Measurements from ENCODE around the gene CARMIL1.

Gene CARMIL1

DNA sequence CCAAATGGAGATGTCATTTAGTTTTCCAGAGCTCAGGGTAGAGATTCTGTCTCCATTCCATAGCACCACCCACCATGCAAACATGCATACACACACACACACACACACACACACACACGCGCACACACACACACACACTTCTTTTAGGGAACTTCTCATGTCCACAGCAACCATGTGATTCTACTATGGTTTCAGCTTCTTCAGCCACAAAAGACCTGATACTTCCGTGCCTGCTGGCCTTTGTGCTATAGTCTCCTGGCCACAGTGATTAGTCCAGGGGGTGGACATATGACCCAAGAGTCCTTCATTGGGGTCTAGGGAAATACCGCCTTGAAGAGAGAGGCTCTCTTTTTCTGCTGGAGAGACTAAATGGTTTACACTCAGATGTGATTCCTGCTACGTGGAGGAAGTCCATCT lies 53.5 kb downstream of the CARMIL1 start:
- TF ChIP-seq CTCF (IDR thresholded peaks at IDR 0.05; ENCODE audit: low read depth, low read length): no peak
- TF ChIP-seq EZH2phosphoT487 (IDR thresholded peaks at IDR 0.05; ENCODE audit: low read depth): no peak
- no peak overlapping the region for H2AFZ ChIP-seq (ENCODE audit: low read depth, low read length)
- H3K4me3 ChIP-seq (ENCODE audit: low read length): no peak overlapping the region
- no peak overlapping the region for H3K9ac ChIP-seq (ENCODE audit: low read length)
- H4K20me1 ChIP-seq (ENCODE audit: insufficient read depth, low read length): no peaks in the 10 kb centered on the region
- H3K27me3 ChIP-seq (ENCODE audit: low read depth, low read length): peaks cover 6% of the 10 kb centered on the region
- H3K4me2 ChIP-seq (ENCODE audit: low read length): no peak overlapping the region
- H3K79me2 ChIP-seq (ENCODE audit: low read length): no peaks in the 10 kb centered on the region
- no peaks in the 10 kb centered on the region for H3K4me1 ChIP-seq (ENCODE audit: low read length)
- H3K27ac ChIP-seq (ENCODE audit: low read length): no peak overlapping the region
- no peaks in the 10 kb centered on the region for H3K36me3 ChIP-seq (replicated peaks; ENCODE audit: low read depth, low read length)
- H3K9me3 ChIP-seq (ENCODE audit: insufficient read depth, low read length): no peaks in the 10 kb centered on the region

GRCh38 chr6:25333471-25333870 lies 54.3 kb downstream of the CARMIL1 start:
- H3K4me2 ChIP-seq (ENCODE audit: low read length): no peak overlapping the region
- no peaks in the 10 kb centered on the region for H3K79me2 ChIP-seq (ENCODE audit: low read length)
- H3K27ac ChIP-seq (ENCODE audit: low read length): no peak overlapping the region
- no peaks in the 10 kb centered on the region for H4K20me1 ChIP-seq (ENCODE audit: insufficient read depth, low read length)
- H2AFZ ChIP-seq (ENCODE audit: low read depth, low read length): no peak overlapping the region
- no peaks in the 10 kb centered on the region for H3K4me1 ChIP-seq (ENCODE audit: low read length)
- no peak overlapping the region for H3K9ac ChIP-seq (ENCODE audit: low read length)
- peaks cover 3% of the 10 kb centered on the region for H3K27me3 ChIP-seq (ENCODE audit: low read depth, low read length)
- no peak overlapping the region for H3K4me3 ChIP-seq (ENCODE audit: low read length)
- TF ChIP-seq CTCF (IDR thresholded peaks at IDR 0.05; ENCODE audit: low read depth, low read length) (no peak), EZH2phosphoT487 (IDR thresholded peaks at IDR 0.05; ENCODE audit: low read depth) (no peak)
- H3K36me3 ChIP-seq (replicated peaks; ENCODE audit: low read depth, low read length): no peaks in the 10 kb centered on the region
- no peaks in the 10 kb centered on the region for H3K9me3 ChIP-seq (ENCODE audit: insufficient read depth, low read length)

GRCh38 chr6:25334793-25335192 lies 55.6 kb downstream of the CARMIL1 start:
- Histone ChIP-seq H2AFZ (ENCODE audit: low read depth, low read length) (no peak overlapping the region), H3K4me1 (ENCODE audit: low read length) (no peaks in the 10 kb centered on the region), H3K4me3 (ENCODE audit: low read length) (no peak overlapping the region), H3K36me3 (replicated peaks; ENCODE audit: low read depth, low read length) (no peaks in the 10 kb centered on the region), H3K27me3 (ENCODE audit: low read depth, low read length) (peaks cover 10% of the 10 kb centered on the region), H4K20me1 (ENCODE audit: insufficient read depth, low read length) (no peaks in the 10 kb centered on the region), H3K27ac (ENCODE audit: low read length) (no peak overlapping the region), H3K9me3 (ENCODE audit: insufficient read depth, low read length) (no peaks in the 10 kb centered on the region), H3K9ac (ENCODE audit: low read length) (no peak overlapping the region), H3K4me2 (ENCODE audit: low read length) (no peak overlapping the region), H3K79me2 (ENCODE audit: low read length) (no peaks in the 10 kb centered on the region)
- no peak for TF ChIP-seq CTCF (IDR thresholded peaks at IDR 0.05; ENCODE audit: low read depth, low read length)
- TF ChIP-seq EZH2phosphoT487 (IDR thresholded peaks at IDR 0.05; ENCODE audit: low read depth): no peak

DNA sequence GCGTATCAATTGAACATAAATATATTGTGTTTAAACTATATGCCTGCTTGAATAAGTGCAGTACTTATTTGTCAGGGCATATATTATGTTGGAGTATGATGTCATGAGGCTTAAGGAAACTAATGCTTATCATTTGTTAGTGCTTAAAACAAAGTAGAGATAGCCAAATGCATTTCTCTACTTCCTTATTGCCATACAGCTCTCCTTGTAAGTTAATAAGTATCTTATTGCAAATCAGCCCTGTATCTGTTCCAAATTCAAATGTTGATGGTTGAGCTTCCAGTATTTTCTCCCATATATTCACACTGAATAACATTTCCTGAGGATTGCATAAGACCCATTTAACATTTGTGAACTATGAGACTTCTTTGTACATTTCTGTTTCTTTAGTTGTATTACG lies 57.8 kb downstream of the CARMIL1 start:
- no peak for TF ChIP-seq CTCF (IDR thresholded peaks at IDR 0.05; ENCODE audit: low read depth, low read length)
- H4K20me1 ChIP-seq (ENCODE audit: insufficient read depth, low read length): no peaks in the 10 kb centered on the region
- no peaks in the 10 kb centered on the region for H3K9me3 ChIP-seq (ENCODE audit: insufficient read depth, low read length)
- H3K36me3 ChIP-seq (replicated peaks; ENCODE audit: low read depth, low read length): no peaks in the 10 kb centered on the region
- H3K4me1 ChIP-seq (ENCODE audit: low read length): 0 out of 2 replicates have a peak, but pooled peaks cover 7% of the 10 kb centered on the region
- peaks cover 24% of the 10 kb centered on the region for H3K27me3 ChIP-seq (ENCODE audit: low read depth, low read length)
- H3K9ac ChIP-seq (ENCODE audit: low read length): no peak overlapping the region
- H3K79me2 ChIP-seq (ENCODE audit: low read length): no peaks in the 10 kb centered on the region
- no peak overlapping the region for H2AFZ ChIP-seq (ENCODE audit: low read depth, low read length)
- H3K4me2 ChIP-seq (ENCODE audit: low read length): no peak overlapping the region
- H3K27ac ChIP-seq (ENCODE audit: low read length): no peak overlapping the region
- no peak overlapping the region for H3K4me3 ChIP-seq (ENCODE audit: low read length)
